ENCODE measurements around the gene IKBIP.

GRCh38 chr12:98610596-98610995, 34.0 kb downstream of the IKBIP start:
- TF ChIP-seq CTCF (conservative IDR thresholded peaks at IDR 0.05) (no peak), ZFX (IDR thresholded peaks at IDR 0.05) (no peak)
